DOHH2 (cell line): ENCODE data around the gene FGD4.

Source experiments
- EZH2phosphoT487 ChIP-seq: fragments of 200-600 bp; sonication (generic); IDR thresholded peaks from 2 replicates; pipeline ENCODE4 v1.6.1; 2017; ENCODE audit warnings: borderline replicate concordance, mild to moderate bottlenecking, antibody characterized with exemption, low read length, moderate library complexity, mixed read lengths
- TF ChIP-seq, protein P1 (sequence below): fragments of 200-600 bp; sonication (generic); IDR thresholded peaks from one replicate; pipeline ENCODE4 v1.5.1; 2014; ENCODE audit warnings: antibody characterized with exemption, mild to moderate bottlenecking, low read depth, low read length; ENCODE audit not compliant: poor library complexity, severe bottlenecking

DNA sequence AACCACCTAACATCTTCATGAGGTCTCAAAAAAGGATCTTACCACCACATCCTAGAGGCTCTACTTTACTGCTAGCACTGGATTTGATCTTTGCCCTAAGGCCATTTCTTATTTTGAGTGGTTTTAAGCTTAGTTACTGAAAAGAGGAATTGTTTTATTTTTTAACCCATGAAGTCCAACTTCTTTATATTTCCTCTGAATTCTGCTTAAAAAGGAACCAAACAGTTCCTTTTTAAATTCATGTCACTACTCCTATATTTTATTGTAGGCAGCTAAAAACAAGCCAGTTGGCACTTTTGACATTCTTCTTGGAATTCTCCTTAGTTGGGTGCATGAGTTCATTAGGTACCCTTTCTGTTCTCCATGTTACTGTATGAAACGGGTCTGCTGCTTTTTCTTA, 76.4 kb downstream of the FGD4 start:
- TF ChIP-seq, protein P1, sequence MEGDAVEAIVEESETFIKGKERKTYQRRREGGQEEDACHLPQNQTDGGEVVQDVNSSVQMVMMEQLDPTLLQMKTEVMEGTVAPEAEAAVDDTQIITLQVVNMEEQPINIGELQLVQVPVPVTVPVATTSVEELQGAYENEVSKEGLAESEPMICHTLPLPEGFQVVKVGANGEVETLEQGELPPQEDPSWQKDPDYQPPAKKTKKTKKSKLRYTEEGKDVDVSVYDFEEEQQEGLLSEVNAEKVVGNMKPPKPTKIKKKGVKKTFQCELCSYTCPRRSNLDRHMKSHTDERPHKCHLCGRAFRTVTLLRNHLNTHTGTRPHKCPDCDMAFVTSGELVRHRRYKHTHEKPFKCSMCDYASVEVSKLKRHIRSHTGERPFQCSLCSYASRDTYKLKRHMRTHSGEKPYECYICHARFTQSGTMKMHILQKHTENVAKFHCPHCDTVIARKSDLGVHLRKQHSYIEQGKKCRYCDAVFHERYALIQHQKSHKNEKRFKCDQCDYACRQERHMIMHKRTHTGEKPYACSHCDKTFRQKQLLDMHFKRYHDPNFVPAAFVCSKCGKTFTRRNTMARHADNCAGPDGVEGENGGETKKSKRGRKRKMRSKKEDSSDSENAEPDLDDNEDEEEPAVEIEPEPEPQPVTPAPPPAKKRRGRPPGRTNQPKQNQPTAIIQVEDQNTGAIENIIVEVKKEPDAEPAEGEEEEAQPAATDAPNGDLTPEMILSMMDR, result no peak
- no peak for TF ChIP-seq EZH2phosphoT487
